Retinal pigment epithelial cell (primary cell): ENCODE results near the gene DARS1.

ENCODE experiments used
- DNase-seq: peaks from one replicate; pipeline ENCODE4 v3.0.0-alpha.2; 2010; ENCODE audit warnings: low read depth
- H3K4me3 ChIP-seq: 2 replicates; pipeline ENCODE4 v1.5.1; 2011; ENCODE audit warnings: mild to moderate bottlenecking, low read length, control low read depth, moderate library complexity
- CTCF ChIP-seq: conservative IDR thresholded peaks from 2 replicates; pipeline ENCODE4 v1.5.1; 2011; ENCODE audit warnings: low read depth, low read length, control low read depth, inconsistent platforms

DARS1 gene

GRCh38 chr2:135925571-135925970 is 59.9 kb downstream of the DARS1 start:
- TF ChIP-seq CTCF, result no peak
- no peak overlapping the region for H3K4me3 ChIP-seq
- no peak for DNase-seq

GRCh38 chr2:135916207-135916606 is 69.2 kb downstream of the DARS1 start:
- DNase-seq, result no peak
- TF ChIP-seq CTCF, result peak; percentile 36
- no peak overlapping the region for H3K4me3 ChIP-seq

- H3K4me3 ChIP-seq, result no peak overlapping the region
- no peak for TF ChIP-seq CTCF
- no peak for DNase-seq
Observed at GRCh38 chr2:135914485-135914884, 70.9 kb downstream of the DARS1 start.

GRCh38 chr2:135913727-135914365 is 71.6 kb downstream of the DARS1 start:
- H3K4me3 ChIP-seq, result no peak overlapping the region
- peak; percentile 68 for TF ChIP-seq CTCF
- no peak for DNase-seq

- no peak for DNase-seq
- no peak overlapping the region for H3K4me3 ChIP-seq
- no peak for TF ChIP-seq CTCF
Observed at GRCh38 chr2:135909976-135910375, 75.5 kb downstream of the DARS1 start.

GRCh38 chr2:135905679-135906078 is 79.7 kb downstream of the DARS1 start:
- DNase-seq, result no peak
- no peak for TF ChIP-seq CTCF

GRCh38 chr2:135904341-135904989 is 81.0 kb downstream of the DARS1 start:
- no peak for TF ChIP-seq CTCF
- DNase-seq, result peak; percentile 67
- no peak overlapping the region for H3K4me3 ChIP-seq

More at GRCh38 chr2:135905679-135906078, 79.7 kb downstream of the DARS1 start:
- H3K4me3 ChIP-seq, result no peak overlapping the region
